Germinal center (tissue), 1 donor: ENCODE measurements around the gene PPIP5K1.
"Not testable (repeated sequence)": the region's sequence is repeated elsewhere in the genome, so short reads cannot be mapped to it uniquely, and the experiment has no call there.

ENCODE experiments used
- DNase-seq: peaks from one replicate; pipeline ENCODE4 v3.0.0; 2012; ENCODE audit warnings: mixed read lengths, low spot score

Gene PPIP5K1

DNA sequence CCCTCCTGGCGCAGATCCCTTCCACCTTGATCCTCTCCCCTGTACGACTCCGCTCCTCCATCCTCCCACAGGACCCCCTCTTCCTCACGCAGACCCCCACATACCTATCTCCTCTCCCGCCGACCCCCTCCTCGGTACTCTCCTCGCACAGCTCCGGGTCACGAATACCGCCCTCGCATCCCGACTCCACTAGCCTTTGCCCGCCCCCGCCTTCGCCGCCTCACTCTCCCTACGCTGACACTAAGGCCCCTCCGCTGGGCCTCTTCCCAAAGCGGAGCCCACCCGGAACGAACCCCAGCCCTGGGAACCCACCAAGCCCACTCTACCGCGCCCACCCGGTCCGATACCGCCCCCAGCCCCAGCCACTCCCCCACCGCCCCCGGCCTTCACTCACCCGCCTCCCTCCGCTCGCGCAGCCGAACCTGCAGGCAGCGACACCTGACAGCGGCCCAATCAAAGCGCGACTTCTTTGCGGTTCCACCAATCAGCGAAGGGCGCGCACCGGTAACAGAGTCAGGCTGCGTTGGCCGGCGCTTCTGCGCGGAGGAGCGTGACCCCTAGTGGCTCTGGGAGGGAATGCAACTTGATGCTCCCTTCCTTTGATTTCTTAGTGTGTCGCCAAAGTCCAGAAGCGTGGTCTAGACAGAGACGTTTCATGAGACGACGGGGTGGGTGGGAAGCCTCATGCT, at the start of gene PPIP5K1:
PPIP5K1 (minus strand) TSS at position 431 of the 689 bp plus-strand sequence. CDS start 5,704 bp downstream, outside the sequence.
- DNase-seq = not testable (repeated sequence)

DNA sequence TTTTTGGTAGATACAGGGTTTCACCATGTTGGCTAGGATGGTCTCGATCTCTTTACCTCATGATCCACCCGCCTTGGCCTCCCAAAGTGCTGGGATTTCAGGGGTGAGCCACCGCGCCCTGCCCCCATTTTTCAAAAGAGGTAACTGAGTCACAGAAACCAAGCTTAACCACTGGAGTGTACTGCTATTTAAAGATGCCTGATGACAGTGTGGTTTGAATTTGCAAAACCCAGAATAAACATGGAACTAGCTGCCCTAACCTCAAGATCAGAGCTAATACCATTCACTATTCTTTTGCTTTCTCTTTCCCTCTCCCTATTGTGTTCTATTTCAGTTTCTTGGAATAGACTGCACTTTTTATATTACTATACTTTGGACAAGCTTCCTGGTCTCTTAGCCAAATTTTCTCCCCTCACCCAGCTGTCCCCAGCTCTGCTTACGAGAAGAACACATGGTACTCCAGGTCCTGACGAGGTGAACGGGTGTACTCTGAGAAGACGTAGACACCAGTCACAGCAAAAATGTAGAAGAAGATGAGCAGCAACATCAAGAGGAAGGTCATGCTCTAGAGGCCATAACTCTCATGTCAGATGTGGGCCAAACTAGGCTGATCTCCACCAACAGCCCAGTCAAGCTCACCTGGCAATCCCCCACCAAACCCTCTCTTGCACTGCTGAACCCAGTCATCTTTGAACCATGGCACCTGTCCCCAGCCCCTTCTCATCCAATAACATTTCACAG, 48.6 kb upstream of the PPIP5K1 start:
- DNase-seq = not testable (repeated sequence)

DNA sequence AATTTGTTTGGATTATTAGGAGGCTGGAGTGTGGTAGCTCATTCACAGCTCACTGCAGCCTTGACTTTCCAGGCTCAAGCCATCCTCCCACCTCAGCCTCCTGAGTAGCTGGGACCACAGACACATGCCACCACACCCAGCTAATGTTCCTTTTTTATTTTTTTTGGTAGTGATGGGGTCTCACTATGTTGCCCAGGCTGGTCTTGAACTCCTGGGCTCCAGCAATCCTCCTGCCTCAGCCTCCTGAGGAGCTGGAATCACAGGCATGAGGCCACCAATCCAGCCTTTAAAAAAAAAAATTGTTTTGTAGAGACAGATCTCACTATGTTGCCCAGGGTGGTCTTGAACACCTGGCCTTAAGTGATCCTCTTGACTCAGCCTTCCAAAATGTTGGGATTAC, 36.9 kb upstream of the PPIP5K1 start:
- DNase-seq = not testable (repeated sequence)

DNA sequence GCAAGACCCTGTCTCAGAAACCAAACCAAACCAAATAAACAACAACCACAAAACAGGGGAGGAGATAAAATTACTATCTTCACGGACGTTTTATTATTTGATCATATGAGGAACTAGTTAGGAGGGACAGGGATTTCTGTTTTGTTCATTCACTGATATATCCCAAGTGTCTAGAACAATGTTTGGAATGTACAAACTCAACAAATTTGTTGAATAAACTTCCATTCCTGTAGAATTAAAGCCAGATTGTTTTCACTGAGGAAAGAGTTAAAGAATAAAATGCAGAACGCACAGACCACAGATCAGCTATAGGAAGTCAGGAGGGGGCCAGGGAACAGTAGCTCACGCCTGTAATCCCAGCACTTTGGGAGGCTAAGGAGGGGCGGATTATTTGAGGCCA, 35.1 kb upstream of the PPIP5K1 start:
- DNase-seq = no peak

DNA sequence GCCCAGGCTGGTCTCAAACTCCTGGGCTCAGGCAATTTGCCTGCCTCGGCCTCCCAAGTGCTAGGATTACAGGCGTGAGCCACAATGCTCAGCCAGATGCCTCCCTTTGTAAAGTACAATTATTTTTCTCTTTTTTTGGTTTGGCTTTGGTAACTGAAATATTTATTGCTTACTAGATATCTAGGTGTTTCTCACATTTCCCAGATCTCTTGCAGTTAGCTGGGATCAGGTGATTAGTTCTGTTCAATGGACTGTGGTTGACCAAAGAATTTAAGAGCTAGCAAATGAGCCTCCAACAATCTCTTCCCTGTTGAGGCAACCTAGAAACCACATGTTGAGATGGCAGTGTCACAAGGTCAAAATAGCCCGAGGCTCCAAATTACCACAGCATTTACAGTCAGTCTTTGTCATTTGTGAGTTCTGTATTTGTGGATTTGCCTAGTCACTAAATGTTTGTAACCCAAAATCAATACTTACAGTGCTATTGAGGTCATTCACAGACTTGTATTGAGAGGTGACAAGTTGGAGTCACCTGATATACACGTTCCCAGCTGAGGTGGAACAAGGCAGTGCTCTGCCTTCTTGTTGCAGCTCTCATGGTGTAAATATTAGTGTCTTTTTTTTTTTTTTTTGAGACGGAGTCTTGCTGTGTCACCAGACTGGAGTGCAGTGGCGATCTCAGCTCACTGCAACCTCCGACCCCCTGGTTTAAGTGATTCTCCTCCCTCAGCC, 32.2 kb upstream of the PPIP5K1 start:
- not testable (repeated sequence) for DNase-seq

DNA sequence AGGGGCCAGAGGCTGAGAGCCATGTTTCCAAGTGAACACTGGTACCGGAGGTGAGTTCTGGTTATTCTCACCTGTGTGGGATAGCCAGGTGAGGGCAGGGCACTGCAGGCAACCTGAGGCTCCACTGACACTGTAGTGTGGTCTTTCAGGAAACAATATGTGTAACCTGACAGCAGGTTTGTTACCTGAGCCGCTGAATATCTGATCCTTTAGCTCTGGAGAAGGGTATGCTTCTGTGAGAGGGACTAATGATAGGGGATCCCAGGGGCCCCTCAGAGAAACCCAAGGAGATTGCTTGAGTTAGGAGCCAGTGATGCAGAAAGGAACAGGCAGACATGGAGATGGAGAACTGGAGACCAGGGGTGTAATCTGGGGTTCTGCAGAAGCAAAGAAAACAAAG, 28.7 kb upstream of the PPIP5K1 start, which contains the start of gene STRC:
STRC (minus strand) TSS at position 101 of the 400 bp plus-strand sequence; CDS start at position 23, 78 bp downstream.
- not testable (repeated sequence) for DNase-seq

DNA sequence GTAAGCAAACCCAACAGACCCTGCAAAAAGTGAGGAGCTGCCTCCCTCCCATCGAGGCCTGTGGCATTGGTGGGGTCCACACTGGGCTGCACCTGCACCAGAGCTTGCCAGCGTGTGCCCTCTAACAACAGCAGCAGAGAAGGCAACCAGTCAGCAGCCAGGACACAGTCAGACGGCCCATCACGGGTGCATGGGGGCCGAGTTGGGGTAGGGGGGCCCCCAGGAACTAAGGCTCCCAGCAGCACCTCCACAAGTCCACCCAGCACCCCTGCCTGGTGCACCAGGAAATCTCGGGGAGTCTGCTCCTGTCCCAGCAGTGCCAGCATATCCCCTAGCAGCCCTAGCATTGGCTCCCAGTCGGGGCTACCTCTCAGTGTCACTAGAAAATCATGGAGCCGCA, 27.7 kb upstream of the PPIP5K1 start:
- DNase-seq = not testable (repeated sequence)

DNA sequence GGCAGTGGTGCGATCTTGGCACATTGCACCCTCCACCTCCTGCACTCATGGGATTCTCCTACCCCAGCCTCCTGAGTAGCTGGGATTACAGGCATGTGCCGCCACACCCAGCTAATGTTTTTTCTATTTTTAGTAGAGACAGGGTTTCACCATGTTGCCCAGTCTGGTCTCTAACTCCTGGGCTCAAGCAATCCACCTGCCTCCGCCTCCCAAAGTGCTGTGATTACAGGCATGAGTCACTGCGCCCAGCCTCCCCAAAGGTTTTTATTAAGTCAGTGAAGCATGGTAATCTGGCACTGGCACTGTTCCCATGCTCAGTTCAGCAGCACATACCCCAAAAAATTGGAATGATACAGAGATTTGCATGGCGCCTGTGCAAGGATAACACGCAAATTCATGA, 12.2 kb upstream of the PPIP5K1 start:
- DNase-seq = not testable (repeated sequence)

DNA sequence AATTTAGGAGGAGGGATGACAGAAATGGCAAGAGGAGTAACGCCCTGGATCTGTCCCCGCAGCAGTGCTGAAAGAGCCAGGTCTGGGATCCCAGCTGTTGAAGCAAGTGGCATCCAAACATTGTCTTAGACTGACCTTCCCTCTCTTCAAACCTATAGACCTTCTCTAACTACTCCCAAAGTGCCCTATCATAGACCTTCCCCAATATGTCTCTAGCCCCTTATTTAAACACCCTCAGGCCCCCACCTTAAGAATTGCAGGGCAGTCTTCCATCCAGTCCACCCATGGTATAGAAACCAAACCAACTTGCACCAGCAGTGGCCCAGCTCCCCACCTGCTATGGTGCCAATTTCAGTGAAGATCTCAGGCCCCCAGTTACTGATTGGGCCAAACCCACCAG, 10.2 kb upstream of the PPIP5K1 start:
- not testable (repeated sequence) for DNase-seq

DNA sequence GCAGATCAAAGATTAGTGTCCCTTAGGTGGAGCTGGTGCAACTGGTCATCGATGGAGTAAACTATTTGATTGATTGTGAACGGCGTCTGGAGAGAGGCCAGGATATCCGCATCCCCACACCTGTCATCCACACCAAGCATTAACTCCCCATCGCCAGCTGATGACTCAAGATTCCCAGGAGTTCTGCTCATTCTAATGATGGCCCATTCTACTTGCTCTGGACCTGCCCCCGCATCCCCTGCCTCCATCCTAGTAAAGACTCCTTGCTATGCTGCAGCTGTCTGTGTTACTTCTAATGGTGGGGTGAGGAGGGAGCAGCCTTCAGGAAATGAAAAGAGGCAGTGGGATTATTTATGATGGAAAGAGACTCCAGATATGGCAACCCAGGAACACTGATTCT, 9.1 kb upstream of the PPIP5K1 start:
- DNase-seq = not testable (repeated sequence)

DNA sequence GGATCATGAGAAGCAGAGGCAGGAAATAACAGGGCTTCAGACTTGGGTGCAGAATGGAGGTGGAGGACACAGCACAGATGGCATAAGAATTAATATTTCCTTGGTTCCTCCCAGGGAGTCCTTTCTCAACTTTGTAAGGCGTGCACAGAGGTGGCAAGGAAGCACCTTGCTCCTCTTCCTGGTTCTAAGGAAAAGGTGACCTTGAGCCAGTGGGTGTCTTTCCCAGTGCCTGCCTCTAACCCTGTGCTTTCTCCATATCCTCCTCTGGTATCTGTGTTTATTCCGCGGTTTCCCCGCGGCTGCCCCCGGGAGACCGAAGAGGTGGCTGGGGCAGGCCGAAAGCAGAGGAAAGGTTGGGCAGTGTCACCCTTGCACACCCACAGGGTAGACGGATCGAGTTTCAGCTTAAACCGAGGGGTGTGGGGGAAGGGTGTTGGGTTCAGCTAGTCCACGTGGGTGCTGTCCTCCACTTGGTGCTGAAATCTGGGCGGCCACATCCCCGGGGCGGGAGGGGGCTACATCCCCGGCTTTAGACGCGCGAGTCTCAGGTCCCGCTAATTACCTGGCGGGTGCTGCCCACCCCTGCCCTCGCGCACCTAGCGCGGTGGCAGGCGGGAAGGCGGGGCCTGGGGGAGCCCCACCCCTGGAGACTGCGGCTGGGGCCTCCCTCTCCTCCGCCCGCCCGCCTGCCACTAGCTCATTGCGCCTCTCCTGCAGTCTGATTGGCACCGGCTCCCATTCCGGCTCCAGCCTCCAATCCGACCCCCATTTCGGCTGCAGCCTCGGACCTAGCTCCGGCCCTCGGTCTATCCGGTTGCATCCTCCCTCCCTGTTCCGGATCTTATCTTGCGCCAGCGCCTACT, 3.6 kb upstream of the PPIP5K1 start, which contains the start of gene CKMT1B:
CKMT1B (plus strand) TSS at position 700 of the 863 bp plus-strand sequence. CDS start 192 bp downstream, outside the sequence.
- not testable (repeated sequence) for DNase-seq

DNA sequence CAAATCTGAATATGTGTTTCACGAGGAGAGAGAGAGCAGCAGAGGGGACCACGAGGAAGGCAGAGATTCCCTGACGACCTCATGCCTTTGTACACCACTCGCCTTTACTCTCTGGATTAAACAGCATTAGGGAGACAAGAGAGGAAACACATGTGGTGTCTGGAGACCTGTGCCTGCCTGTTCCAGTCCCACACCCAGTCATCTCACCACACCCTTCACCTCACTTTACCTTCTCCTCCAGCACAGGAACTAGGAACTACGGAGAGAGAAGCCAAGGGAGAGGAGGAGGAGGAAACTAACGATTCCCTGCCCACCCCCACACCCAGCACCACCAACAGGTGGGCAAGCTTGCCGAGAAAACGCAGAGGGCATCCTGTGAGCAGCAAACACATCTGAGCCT, 2.8 kb upstream of the PPIP5K1 start:
- not testable (repeated sequence) for DNase-seq

DNA sequence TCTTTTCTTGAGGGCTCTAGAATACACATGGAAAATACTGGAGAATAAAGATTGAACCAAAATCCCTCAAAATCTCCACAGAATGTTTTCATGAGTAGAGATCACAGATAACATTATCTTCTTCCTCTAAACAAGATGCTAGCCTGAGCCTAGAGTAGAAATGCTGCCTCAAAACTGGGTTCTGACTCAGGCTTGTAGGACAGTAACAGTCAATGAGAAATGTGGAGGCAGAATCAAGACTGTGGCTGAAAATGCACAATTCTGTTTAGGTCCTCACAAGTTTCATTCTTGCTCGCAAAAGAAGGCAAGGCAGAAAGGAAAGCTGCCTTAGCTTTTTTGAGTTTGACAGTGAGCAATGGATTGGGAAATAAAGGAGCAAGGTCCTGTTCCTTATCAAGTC, 15.4 kb downstream of the PPIP5K1 start:
- DNase-seq = not testable (repeated sequence)

DNA sequence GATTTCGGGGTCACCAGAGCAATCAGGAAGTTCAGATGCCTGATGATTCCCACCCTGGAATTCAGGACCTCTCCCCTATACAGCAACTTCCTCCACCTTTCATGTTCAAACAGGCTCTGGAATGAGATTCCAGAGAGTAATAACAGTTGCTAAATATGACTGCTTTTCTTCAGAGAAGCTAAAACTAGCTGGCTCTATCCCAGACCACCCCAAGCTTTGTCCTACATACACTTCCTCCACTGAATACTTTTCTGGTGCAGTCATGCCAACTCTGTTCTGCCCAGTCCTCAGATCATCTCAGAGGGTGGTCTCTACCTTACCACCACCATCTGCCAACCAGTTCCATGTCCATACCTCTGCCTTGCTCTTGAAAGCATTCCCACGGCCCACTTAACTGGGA, 23.4 kb downstream of the PPIP5K1 start:
- DNase-seq = not testable (repeated sequence)

DNA sequence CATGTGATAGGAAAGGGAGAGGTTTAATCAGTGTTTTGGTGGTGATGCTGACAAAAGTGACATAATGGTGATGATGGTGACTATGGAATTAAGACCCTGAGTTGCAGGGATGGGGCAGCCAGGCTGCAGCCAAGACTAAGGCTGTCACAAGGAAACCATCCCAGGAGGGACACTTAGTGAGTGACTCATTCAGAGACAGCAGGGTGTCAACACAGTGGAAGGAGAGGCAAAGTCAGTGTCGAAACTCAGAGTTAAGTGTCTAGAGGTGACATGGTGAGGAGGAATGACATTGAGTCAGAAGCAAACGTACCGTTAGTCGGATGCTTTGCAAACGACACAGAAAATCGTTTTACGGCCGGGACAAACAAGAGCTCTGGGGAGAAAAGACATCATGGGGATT, 26.2 kb downstream of the PPIP5K1 start:
- not testable (repeated sequence) for DNase-seq

DNA sequence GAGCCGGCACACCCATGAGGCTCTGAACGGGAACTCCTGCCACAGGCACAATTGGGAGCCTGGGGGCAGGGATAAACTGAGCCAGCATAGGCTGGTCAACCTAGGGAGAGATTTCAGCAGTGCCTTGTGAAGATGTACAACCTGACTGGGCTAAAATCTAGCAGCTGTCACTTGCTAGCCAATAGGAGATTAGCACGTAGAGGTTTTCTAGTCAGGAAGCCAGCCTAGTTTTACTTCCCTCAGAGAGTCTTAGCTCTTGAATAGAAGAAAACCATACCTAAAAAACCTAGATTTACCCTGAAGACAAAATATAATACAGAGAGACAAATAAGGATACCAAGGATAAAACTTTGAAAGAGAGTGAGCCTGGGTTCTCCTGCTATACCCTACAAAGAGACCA, 27.3 kb downstream of the PPIP5K1 start:
- DNase-seq = not testable (repeated sequence)

DNA sequence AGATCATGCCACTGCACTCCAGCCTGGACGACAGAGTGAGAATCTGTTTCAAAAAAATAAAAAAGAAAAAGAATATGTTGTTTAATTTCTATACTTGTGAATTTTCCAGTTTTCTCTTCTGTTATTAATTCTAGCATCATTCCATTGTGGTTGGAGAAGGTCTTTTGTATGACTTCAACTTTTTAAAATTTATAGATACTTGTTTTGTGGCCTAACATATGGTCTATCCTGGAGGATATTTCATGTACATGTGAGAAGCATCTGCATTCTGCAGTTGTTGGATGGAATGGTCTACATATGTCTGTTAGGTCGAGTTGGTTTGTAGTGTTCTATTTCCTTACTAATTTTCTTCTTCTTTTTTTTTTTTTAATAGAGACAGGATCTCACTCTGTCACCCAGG, 37.0 kb downstream of the PPIP5K1 start:
- no peak for DNase-seq

DNA sequence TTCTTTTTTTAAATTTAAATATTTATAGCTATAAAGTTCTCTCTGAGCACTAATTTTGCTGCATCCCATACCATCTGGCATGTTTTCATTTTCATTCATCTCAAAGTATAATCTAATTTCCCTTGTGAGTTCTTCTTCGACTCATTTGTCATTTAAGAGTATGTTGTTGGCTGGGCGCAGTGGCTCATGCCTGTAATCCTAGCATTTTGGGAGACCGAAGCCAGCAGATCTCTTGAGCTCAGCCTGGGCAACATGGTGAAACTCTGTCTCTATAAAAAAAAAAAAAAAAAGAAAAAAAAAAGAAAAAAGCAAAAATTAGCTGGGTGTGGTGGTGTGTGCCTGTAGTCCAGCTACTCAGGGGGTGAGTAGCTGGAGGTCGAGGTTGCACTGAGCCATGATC, 37.8 kb downstream of the PPIP5K1 start:
- no peak for DNase-seq

DNA sequence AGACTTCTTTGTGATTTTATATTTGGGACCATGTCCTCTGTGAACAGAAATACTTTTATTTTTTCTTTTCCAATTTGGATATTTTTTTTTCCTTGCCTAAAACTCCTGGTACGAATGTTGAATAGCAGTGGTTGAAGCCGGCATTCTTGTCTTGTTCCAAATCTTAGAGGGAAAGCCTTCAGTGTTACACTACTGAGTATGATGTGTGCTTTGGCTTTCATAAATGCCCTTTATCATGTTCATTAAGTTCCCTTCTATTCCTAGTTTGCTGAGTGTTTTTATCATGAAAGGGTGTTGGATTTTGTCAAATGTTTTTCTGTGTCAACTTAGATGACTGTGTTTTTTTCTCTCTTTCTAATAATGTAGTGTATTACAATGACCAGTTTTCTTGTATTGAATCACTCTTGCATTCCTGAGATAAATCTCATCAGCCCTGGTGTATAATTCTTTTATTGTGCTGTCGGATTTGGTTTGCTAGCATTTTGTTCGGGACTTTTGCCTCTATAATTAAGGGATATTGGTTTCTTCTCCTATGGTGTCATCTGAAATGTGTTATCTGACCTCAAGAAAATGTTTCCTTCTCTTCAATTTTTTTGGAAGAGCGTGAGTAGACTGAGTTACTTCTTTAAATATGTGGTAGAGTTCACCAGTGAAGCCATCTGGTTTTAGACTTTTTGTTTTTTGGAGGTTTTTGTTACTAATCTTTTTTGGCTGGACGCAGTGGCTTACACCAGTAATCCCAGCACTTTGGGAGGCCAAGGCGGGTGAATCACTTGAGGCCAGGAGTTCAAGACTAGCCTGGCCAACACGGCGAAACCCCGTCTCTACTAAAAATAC, 39.3 kb downstream of the PPIP5K1 start:
- DNase-seq = no peak

DNA sequence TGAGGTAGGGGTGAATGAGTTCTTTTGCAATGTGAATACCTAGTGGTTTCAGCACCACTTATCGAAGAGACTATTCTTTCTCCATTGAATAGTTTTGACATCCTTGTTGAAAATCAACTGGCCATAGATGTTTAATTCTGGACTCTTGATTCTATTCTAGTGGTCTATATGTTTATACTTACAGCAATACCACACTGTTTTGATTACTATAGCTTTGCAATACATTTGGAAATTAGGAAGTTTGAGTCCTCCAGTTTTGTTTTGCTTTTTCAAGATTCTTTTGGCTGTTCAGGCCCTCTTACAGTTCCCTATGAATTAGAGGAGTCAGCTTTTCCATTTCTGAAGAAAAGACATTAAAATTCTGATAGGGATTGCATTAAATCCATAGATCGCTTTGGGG, 42.5 kb downstream of the PPIP5K1 start:
- no peak for DNase-seq

DNA sequence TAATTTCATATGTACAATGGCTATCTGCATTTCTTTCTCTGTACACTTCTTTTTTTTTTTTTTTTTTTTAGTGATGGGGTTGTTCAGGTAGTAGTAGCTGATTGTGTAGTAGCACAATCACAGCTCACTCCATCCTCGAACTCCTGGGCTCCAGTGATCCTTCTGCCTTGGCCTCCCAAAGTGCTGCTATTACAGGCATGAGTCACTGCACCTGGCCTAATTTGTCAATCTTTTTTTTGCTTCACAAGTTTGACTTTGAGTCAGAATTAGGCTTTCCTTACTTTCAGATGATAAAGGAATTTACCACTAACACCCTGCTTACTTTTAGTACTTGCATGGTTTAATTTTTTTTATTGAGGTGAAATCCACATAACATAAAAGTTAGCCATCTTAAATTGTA, 44.6 kb downstream of the PPIP5K1 start:
- no peak for DNase-seq
